CD14-positive monocyte (primary cell): ENCODE results near the gene SUSD2. TPM values are rescaled to one million over a fixed set of nuclear protein-coding genes. Genes with fewer than 3 reads are reported as not detected.

Source experiments
- DNase-seq, 3 donors: peaks; one replicate each; pipeline ENCODE4 v3.0.0-alpha.2; 2011 to 2022
- H2AFZ ChIP-seq: 2 replicates; pipeline ENCODE4 v1.6.0; 2012; ENCODE audit warnings: mild to moderate bottlenecking, low read depth, low read length, inconsistent platforms; ENCODE audit not compliant: insufficient read depth, poor library complexity, severe bottlenecking
- H3K27ac ChIP-seq, 2 donors: 1 replicate in 1 of 2; 2 replicates in 1 of 2; pipeline ENCODE4 v1.5.1; 2012 to 2013; ENCODE audit warnings: low read length in 2 of 2, control low read depth in 1 of 2, inconsistent platforms in 1 of 2, low read depth in 1 of 2, mild to moderate bottlenecking in 1 of 2
- H3K27me3 ChIP-seq, 2 donors: one replicate each; pipeline versions ENCODE4 v1.6.0 to v1.6.1; 2011 to 2013; ENCODE audit warnings: low read length in 2 of 2; ENCODE audit not compliant: control insufficient read depth in 2 of 2, insufficient read depth in 2 of 2
- H3K36me3 ChIP-seq, 2 donors: replicated peaks in 1 of 2; 1 replicate in 1 of 2; 2 replicates in 1 of 2; pipeline versions ENCODE4 v1.5.1 to v1.6.1; 2012 to 2013; ENCODE audit warnings: low read length in 2 of 2, control low read depth in 1 of 2, inconsistent platforms in 1 of 2, mild to moderate bottlenecking in 1 of 2; ENCODE audit not compliant: insufficient read depth in 2 of 2, control insufficient read depth in 1 of 2
- H3K4me1 ChIP-seq, 2 donors: 1 replicate in 1 of 2; 2 replicates in 1 of 2; pipeline versions ENCODE4 v1.5.1 to v1.6.1; 2012 to 2013; ENCODE audit warnings: low read length in 2 of 2, control low read depth in 1 of 2, inconsistent platforms in 1 of 2, mild to moderate bottlenecking in 1 of 2, moderate library complexity in 1 of 2; ENCODE audit not compliant: insufficient read depth in 2 of 2, control insufficient read depth in 1 of 2
- H3K4me2 ChIP-seq: replicated peaks from 2 replicates; pipeline ENCODE3; 2012; ENCODE audit warnings: low read length, moderate library complexity, mild to moderate bottlenecking; ENCODE audit not compliant: poor library complexity, severe bottlenecking; ENCODE audit errors: extremely low read depth
- H3K4me3 ChIP-seq, 3 experiments: fragments of 200-600 bp in 1 of 3; sonication (generic) in 1 of 3; replicated peaks in 1 of 3; 1 replicate in 2 of 3; 2 replicates in 1 of 3; pipeline ENCODE4 v1.5.1; 2011 to 2013; ENCODE audit warnings: low read length in 3 of 3, mild to moderate bottlenecking in 3 of 3, control low read depth in 2 of 3, low read depth in 2 of 3, inconsistent platforms in 1 of 3, moderate library complexity in 1 of 3
- H3K79me2 ChIP-seq: 2 replicates; pipeline ENCODE4 v1.6.0; 2012; ENCODE audit warnings: mild to moderate bottlenecking, control low read depth, inconsistent platforms, low read length, moderate library complexity; ENCODE audit not compliant: insufficient read depth
- H3K9ac ChIP-seq: 2 replicates; pipeline ENCODE4 v1.6.0; 2017; ENCODE audit warnings: low read length, mild to moderate bottlenecking; ENCODE audit not compliant: insufficient read depth, poor library complexity, severe bottlenecking
- H3K9me3 ChIP-seq, 2 donors: replicated peaks in 1 of 2; 1 replicate in 1 of 2; 2 replicates in 1 of 2; pipeline versions ENCODE4 v1.5.1 to v1.6.1; 2012 to 2013; ENCODE audit warnings: low read length in 2 of 2, control low read depth in 1 of 2; ENCODE audit not compliant: control insufficient read depth in 1 of 2, insufficient read depth in 1 of 2
- H4K20me1 ChIP-seq: 2 replicates; pipeline ENCODE4 v1.6.0; 2012; ENCODE audit warnings: mild to moderate bottlenecking, low read length, control low read depth, moderate library complexity; ENCODE audit not compliant: insufficient read depth
- H3K27ac Mint-ChIP-seq, 7 donors: one replicate each; pipeline ENCODE4 v1.8.0; 2020; ENCODE audit warnings: mild to moderate bottlenecking in 7 of 7, mixed read lengths in 7 of 7, moderate library complexity in 6 of 7, inconsistent platforms in 2 of 7
- H3K27me3 Mint-ChIP-seq, 3 donors: one replicate each; pipeline ENCODE4 v1.8.0; 2021 to 2022; ENCODE audit warnings: low read depth in 3 of 3, mild to moderate bottlenecking in 3 of 3, mixed read lengths in 3 of 3, moderate library complexity in 3 of 3, inconsistent platforms in 1 of 3
- H3K36me3 Mint-ChIP-seq, 2 donors: one replicate each; pipeline ENCODE4 v1.8.0; 2020; ENCODE audit warnings: mixed read lengths in 2 of 2, inconsistent platforms in 1 of 2, mild to moderate bottlenecking in 1 of 2
- H3K4me1 Mint-ChIP-seq: one replicate; pipeline ENCODE4 v1.8.0; 2020; ENCODE audit warnings: mild to moderate bottlenecking, mixed read lengths
- H3K4me3 Mint-ChIP-seq, 2 donors: one replicate each; pipeline ENCODE4 v1.8.0; 2020; ENCODE audit warnings: mild to moderate bottlenecking in 2 of 2, mixed read lengths in 2 of 2, moderate library complexity in 1 of 2
- H3K9me3 Mint-ChIP-seq, 7 donors: one replicate each; pipeline ENCODE4 v1.8.0; 2020 to 2022; ENCODE audit warnings: mixed read lengths in 7 of 7, mild to moderate bottlenecking in 6 of 7, moderate library complexity in 6 of 7, inconsistent platforms in 2 of 7
- WGBS: methylation state at CpG from one replicate; pipeline ENCODE4 v1.1.5; 2013; ENCODE audit warnings: missing lambda C conversion rate; ENCODE audit not compliant: insufficient coverage; 5-methylcytosine and 5-hydroxymethylcytosine counted together
- intact Hi-C, 2 donors: fragments of 100-400 bp; cut with micrococcal nuclease; formaldehyde crosslinking; loops; one replicate each; pipeline versions ENCODE4 v1.15.0 to v1.15.1; 2023
- polyA plus RNA-seq, 3 donors: library from polyadenylated mRNA; depleted of rRNA in 1 of 3; unstranded in 2 of 3; stranded (reverse) in 1 of 3; fragments of 300-500 nt in 2 of 3; fragments of >200 nt in 1 of 3; fragmentation: Illumina TruSeq in 2 of 3; gene quantifications; 1 replicate in 2 of 3; 2 replicates in 1 of 3; pipeline ENCODE4 v1.2.3, GENCODE V29; 2012 to 2021
- TF ChIP-seq, protein P1 (sequence below): fragments of 200-600 bp; IDR thresholded peaks from one replicate; pipeline ENCODE4 v1.8.0; 2022; ENCODE audit warnings: antibody characterized with exemption, mild to moderate bottlenecking

The SUSD2 gene
- polyA plus RNA-seq, 3 donors: 0.56 TPM; not detected in 2

DNA sequence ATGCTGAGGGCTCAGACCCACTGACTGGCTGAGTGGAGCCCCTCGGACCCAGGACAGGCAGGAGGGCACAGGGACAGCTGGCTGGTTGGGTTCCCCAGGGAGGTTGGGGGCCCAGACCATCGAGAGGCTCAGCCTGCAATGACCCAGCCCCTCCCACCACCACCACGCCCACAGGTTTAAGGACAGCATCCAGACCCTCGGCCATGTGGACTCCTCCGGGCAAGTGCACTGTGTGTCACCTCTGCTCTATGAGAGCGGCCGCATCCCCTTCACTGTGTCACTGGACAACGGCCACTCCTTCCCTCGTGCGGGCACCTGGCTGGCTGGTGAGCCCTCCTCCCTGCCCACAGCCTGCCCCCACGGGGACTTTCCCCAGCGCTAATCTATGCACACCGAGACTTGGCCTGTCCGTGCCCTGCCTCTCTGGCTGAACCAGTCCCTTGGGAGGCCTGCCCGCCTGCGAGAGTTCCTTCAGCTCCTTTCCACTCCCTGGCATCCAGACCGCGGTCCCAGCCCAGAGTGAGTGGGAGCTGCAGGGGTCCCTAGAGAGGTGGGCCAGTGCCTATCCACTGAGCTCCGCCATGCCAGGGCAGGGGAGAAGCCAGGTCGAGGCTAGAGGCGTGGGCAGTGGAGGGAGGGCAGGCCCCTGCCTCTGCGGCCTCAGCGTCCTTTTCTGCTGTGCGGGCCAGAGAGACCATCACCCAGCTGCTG is 2.2 kb downstream of the SUSD2 start:
- no peak overlapping the region for H3K9ac ChIP-seq
- no peaks in the 10 kb centered on the region for H3K9me3 ChIP-seq
- intact Hi-C loops: no loop called here
- Mint-ChIP-seq H3K27me3 (peaks cover 0 to 1% (median 0%) of the 10 kb centered on the region in 3 donors), H3K9me3 (no peaks in the 10 kb centered on the region), H3K27ac (no peak overlapping the region), H3K36me3 (peaks cover under 1 to 1% of the 10 kb centered on the region in 2 donors), H3K4me1 (no peaks in the 10 kb centered on the region), H3K4me3 (no peak overlapping the region)
- H3K36me3 ChIP-seq: peaks cover 2 to 3% of the 10 kb centered on the region in 2 donors
- no peak overlapping the region for H3K27ac ChIP-seq
- H3K79me2 ChIP-seq: no peaks in the 10 kb centered on the region
- no peak overlapping the region for H3K4me3 ChIP-seq
- no peak overlapping the region for H2AFZ ChIP-seq
- no peaks in the 10 kb centered on the region for H3K4me1 ChIP-seq
- H3K4me2 ChIP-seq: no peak overlapping the region
- WGBS: 91% methylated on average over 18 of the region's 24 CpGs
- H3K27me3 ChIP-seq: no peaks in the 10 kb centered on the region
- DNase-seq: no peak
- TF ChIP-seq, protein P1, sequence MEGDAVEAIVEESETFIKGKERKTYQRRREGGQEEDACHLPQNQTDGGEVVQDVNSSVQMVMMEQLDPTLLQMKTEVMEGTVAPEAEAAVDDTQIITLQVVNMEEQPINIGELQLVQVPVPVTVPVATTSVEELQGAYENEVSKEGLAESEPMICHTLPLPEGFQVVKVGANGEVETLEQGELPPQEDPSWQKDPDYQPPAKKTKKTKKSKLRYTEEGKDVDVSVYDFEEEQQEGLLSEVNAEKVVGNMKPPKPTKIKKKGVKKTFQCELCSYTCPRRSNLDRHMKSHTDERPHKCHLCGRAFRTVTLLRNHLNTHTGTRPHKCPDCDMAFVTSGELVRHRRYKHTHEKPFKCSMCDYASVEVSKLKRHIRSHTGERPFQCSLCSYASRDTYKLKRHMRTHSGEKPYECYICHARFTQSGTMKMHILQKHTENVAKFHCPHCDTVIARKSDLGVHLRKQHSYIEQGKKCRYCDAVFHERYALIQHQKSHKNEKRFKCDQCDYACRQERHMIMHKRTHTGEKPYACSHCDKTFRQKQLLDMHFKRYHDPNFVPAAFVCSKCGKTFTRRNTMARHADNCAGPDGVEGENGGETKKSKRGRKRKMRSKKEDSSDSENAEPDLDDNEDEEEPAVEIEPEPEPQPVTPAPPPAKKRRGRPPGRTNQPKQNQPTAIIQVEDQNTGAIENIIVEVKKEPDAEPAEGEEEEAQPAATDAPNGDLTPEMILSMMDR: no peak
- H4K20me1 ChIP-seq: no peaks in the 10 kb centered on the region

DNA sequence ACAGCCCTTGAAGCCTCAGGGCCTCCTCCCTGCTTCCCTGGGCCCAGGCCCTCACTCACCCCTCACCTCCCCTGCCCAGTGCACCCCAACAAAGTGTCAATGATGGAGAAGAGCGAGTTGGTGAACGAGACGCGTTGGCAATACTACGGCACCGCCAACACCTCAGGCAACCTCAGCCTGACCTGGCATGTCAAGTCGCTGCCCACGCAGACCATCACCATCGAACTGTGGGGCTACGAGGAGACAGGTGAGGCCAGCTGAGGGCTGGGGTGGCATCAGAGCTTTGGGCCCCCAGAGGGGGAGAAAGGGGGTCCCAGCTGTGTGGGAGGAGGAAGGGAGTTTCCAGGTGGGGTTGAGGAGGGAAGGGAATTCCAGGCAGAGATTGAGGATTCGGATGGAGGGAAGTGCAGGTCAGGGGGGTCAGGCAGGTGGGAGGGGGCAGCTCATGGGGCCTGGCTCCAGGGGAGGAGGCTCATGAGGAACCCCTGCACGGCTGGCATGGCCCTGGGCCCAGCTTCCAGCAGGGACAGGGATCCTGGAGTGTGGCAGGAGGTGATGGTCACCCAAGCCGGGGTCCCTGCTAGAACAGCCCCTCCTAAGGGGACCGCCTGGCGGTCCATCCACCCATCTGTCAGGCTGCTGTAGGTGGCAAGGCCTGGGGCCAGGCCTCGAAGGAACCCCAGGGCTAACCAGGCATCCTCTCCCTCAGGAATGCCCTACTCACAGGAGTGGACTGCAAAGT is 2.9 kb downstream of the SUSD2 start:
- TF ChIP-seq, protein P1: no peak
- Mint-ChIP-seq H3K4me3 (no peak overlapping the region), H3K27ac (no peak overlapping the region), H3K9me3 (no peaks in the 10 kb centered on the region), H3K4me1 (no peaks in the 10 kb centered on the region), H3K27me3 (peaks cover 0 to 1% (median 0%) of the 10 kb centered on the region in 3 donors), H3K36me3 (no peaks in the 10 kb centered on the region)
- H3K4me1 ChIP-seq: peaks cover 0 to 2% of the 10 kb centered on the region in 2 donors
- no peak overlapping the region for H3K27ac ChIP-seq
- no peak overlapping the region for H3K9ac ChIP-seq
- DNase-seq: no peak
- H3K4me3 ChIP-seq: no peak overlapping the region
- H2AFZ ChIP-seq: no peak overlapping the region
- no peaks in the 10 kb centered on the region for H4K20me1 ChIP-seq
- no peaks in the 10 kb centered on the region for H3K36me3 ChIP-seq
- H3K27me3 ChIP-seq: no peaks in the 10 kb centered on the region
- no peaks in the 10 kb centered on the region for H3K79me2 ChIP-seq
- H3K4me2 ChIP-seq: no peak overlapping the region
- H3K9me3 ChIP-seq: no peaks in the 10 kb centered on the region
- intact Hi-C loops: no loop called here
- 93% methylated on average over 16 of the region's 16 CpGs for WGBS
